Mucosa of stomach (tissue), 1 donor: ENCODE measurements around the gene CREBRF.
"Not testable (repeated sequence)": the region's sequence is repeated elsewhere in the genome, so short reads cannot be mapped to it uniquely, and the experiment has no call there.

Source experiments
- H3K27me3 ChIP-seq: one replicate; pipeline ENCODE4 v1.7.0; 2013; ENCODE audit warnings: mild to moderate bottlenecking, low read length; ENCODE audit not compliant: control insufficient read depth, insufficient read depth
- H3K36me3 ChIP-seq: one replicate; pipeline ENCODE4 v1.7.0; 2013; ENCODE audit warnings: low read length; ENCODE audit not compliant: control insufficient read depth, insufficient read depth
- H3K4me1 ChIP-seq: one replicate; pipeline ENCODE4 v1.7.0; 2013; ENCODE audit warnings: mild to moderate bottlenecking, low read length; ENCODE audit not compliant: control insufficient read depth, insufficient read depth
- H3K4me3 ChIP-seq: one replicate; pipeline ENCODE4 v1.7.0; 2013; ENCODE audit warnings: low read length
- H3K9ac ChIP-seq: one replicate; pipeline ENCODE4 v1.7.0; 2013; ENCODE audit warnings: mild to moderate bottlenecking, low read length, moderate library complexity
- H3K9me3 ChIP-seq: one replicate; pipeline ENCODE4 v1.7.0; 2013; ENCODE audit warnings: mild to moderate bottlenecking, low read length, moderate library complexity; ENCODE audit not compliant: control insufficient read depth
- donor health status: Pancreatic carcinoma.

Gene CREBRF

DNA sequence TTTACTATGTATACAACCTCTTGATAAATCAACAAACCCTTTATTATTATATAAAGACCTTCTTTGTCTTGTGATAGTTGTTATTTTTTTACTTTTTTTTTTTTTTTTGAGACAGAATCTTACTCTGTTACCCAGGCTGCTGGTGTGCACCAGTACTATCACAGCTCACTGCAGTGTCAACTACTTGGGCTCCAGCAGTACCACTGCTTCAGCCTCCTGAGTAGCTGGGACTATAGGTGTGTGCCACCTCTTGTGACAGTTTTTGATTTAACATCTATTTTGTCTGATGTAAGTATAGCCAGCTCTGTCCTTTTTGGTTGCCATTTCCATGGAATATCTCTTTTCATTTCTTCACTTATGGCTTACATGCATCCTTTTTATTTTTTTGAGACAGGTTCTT lies 42.6 kb downstream of the CREBRF start:
- peaks cover 4% of the 10 kb centered on the region for H3K4me1 ChIP-seq
- no peak overlapping the region for H3K9ac ChIP-seq

DNA sequence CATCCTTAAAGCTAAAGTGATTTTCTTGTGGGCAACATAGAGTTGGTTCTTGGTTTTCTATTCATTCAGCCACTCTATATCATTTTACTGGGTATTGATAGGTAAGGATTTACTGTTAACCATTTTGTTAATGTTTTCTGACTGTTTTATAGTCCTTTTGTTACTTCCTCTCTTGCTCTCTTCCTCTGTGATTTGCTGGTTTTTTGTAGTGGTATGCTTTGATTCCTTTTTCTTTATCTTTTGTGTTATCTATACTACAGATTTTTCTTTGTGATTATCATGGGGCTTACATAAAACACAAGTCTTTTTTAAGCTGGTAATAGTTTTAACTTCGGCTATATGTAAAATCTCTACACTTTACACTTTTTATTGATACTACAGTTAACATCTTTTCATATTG lies 43.3 kb downstream of the CREBRF start:
- no peaks in the 10 kb centered on the region for H3K9me3 ChIP-seq
- H3K27me3 ChIP-seq: no peaks in the 10 kb centered on the region
- peaks cover 1% of the 10 kb centered on the region for H3K4me1 ChIP-seq
- no peaks in the 10 kb centered on the region for H3K36me3 ChIP-seq
- no peak overlapping the region for H3K9ac ChIP-seq
- no peak overlapping the region for H3K4me3 ChIP-seq

More for the DNA sequence above, 42.6 kb downstream of the CREBRF start:
- no peak overlapping the region for H3K4me3 ChIP-seq
- no peaks in the 10 kb centered on the region for H3K9me3 ChIP-seq
- no peaks in the 10 kb centered on the region for H3K36me3 ChIP-seq
- H3K27me3 ChIP-seq: no peaks in the 10 kb centered on the region

DNA sequence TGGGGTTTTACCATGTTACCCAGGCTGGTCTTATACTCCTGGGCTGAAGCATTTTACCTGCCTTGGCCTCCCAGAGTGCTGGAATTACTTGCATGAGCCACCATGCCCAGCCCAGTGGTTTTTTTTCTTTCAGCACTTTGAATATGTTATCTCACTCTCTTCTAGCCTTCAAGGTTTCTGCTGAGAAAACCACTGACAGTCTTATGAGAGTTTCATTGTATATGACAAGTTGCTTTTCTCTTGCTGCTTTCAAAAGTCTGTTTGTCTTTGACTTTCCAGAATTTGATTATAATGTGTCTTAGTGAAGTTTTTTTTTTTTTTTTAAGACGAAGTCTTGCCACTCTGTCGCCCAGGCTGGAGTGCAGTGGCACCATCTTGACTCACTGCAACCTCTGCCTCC lies 45.1 kb downstream of the CREBRF start:
- Histone ChIP-seq H3K4me3 (no peak overlapping the region), H3K9ac (no peak overlapping the region), H3K36me3 (no peaks in the 10 kb centered on the region), H3K9me3 (no peaks in the 10 kb centered on the region), H3K4me1 (no peaks in the 10 kb centered on the region), H3K27me3 (no peaks in the 10 kb centered on the region)

DNA sequence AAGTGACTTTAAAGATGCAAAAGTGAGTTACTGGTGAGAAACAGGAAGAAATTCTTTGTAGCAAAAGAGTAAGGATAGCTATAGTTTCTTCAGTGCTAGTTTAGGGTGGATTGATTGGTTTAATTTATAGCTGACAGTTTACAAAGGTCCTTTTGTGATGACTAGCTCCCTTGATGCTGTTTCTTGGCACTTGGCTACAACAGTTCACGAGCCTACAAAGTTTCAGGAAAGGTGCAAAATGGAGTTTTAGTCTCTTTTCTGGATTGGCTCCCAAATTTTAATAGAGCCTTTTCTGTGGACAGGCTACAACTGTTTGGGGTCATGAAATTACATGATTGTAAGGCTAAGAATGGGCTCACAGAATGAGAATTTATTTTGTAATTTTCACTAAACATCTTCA lies 47.3 kb downstream of the CREBRF start:
- Histone ChIP-seq H3K36me3 (no peaks in the 10 kb centered on the region), H3K27me3 (no peaks in the 10 kb centered on the region), H3K9me3 (no peaks in the 10 kb centered on the region), H3K9ac (no peak overlapping the region), H3K4me1 (no peaks in the 10 kb centered on the region), H3K4me3 (no peak overlapping the region)

DNA sequence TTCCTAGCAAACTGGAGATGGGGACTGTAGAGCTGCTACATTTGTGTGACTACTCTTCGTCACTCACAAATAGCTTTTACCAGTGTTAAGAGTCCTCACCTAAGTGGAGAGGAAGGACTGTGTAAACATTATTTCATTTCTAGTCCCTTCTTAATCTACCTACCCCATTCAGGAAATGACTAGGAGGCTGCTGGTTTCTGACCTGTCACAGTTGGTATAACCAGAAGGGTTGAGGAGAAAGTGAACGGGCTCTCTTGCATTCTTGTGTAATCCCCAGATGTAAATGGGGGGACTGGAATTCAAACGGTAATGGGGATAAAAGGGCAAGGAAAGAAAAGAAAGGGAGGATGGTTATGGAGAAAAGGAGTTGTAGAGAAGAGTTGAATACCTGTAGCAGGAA lies 52.8 kb downstream of the CREBRF start:
- no peak overlapping the region for H3K9ac ChIP-seq
- H3K9me3 ChIP-seq: no peaks in the 10 kb centered on the region
- no peaks in the 10 kb centered on the region for H3K27me3 ChIP-seq
- H3K36me3 ChIP-seq: no peaks in the 10 kb centered on the region
- no peak overlapping the region for H3K4me3 ChIP-seq
- H3K4me1 ChIP-seq: no peaks in the 10 kb centered on the region

DNA sequence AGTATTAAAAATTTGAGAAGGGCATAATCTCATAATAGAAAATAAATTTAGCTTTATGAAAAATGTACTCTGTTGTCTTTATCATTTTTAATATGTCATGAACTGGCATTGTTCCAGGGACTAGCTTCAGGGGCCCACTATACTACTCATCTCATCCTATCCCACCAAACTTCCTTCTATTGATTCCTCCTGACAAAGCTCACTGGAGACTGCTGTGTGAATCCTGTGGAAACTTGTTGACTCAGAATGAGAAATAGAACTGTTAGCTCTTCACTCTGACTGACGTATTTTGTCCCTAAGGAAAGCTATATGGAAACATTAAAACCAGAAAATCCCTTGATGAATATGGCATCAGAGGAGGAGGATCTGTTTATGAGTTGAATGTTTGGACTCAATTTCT lies 58.4 kb downstream of the CREBRF start:
- H3K27me3 ChIP-seq: no peaks in the 10 kb centered on the region
- H3K9me3 ChIP-seq: no peaks in the 10 kb centered on the region
- H3K9ac ChIP-seq: no peak overlapping the region
- no peaks in the 10 kb centered on the region for H3K36me3 ChIP-seq
- no peak overlapping the region for H3K4me3 ChIP-seq
- H3K4me1 ChIP-seq: no peaks in the 10 kb centered on the region

DNA sequence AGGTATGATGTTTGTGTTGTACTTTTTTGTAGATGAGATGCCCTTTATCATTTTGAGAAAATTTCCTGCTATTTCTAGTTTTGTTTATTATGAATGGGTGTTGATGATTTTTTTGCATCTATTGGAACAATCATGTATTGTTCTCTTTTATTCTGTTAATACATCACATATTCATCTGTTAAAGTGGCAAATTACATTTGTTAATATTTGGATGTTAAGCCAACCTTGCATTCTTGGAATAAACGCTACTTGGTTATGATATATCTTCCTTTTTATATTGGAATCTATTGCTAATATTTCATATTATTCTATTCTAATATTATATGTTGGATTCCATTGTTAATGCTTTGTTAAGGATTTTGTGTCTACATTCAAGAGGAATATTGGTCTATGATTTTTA lies 63.6 kb downstream of the CREBRF start:
- Histone ChIP-seq H3K36me3 (no peaks in the 10 kb centered on the region), H3K27me3 (no peaks in the 10 kb centered on the region), H3K4me3 (no peak overlapping the region), H3K4me1 (no peaks in the 10 kb centered on the region), H3K9ac (no peak overlapping the region), H3K9me3 (no peaks in the 10 kb centered on the region)

DNA sequence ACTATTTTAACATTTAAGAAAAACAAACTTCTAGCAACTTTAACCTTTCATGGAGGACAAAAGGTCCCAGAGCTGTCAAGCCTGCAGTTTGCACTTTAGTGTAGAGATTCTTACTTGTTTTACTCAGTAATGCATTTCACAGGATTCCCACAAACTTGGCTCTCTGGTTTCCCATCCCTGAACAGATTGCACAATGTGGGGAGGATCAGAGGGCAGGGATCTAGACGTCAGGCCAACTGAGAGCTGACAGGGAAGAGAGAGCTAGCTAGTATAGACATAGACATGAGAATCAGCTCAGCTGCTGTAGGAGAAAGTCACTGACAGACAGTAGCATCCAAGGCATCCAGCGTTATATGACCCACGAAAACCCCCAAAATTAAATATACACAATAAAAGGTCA lies 67.3 kb downstream of the CREBRF start:
- Histone ChIP-seq H3K27me3 (no peaks in the 10 kb centered on the region), H3K9me3 (no peaks in the 10 kb centered on the region), H3K9ac (no peak overlapping the region), H3K36me3 (no peaks in the 10 kb centered on the region), H3K4me1 (no peaks in the 10 kb centered on the region), H3K4me3 (no peak overlapping the region)

DNA sequence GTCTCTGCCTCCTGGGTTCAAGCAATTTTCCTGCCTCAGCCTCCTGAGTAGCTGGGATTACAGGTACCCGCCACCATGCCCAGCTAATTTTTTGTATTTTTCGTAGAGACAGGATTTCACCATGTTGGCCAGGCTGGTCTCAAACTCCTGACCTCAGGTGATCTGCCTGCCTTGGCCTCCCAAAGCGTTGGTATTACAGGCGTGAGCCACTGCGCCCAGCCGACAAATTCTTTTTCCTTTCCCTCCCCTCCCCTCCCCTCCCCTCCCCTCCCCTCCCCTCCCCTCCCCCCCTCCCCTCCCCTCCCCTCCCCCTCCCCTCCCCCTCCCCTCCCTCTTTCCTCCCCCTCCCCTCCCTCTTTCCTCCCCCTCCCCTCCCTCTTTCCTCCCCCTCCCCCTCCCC lies 76.0 kb downstream of the CREBRF start:
- not testable (repeated sequence) for H3K9ac ChIP-seq, H3K9me3 ChIP-seq, H3K4me3 ChIP-seq, H3K27me3 ChIP-seq, H3K4me1 ChIP-seq, H3K36me3 ChIP-seq

DNA sequence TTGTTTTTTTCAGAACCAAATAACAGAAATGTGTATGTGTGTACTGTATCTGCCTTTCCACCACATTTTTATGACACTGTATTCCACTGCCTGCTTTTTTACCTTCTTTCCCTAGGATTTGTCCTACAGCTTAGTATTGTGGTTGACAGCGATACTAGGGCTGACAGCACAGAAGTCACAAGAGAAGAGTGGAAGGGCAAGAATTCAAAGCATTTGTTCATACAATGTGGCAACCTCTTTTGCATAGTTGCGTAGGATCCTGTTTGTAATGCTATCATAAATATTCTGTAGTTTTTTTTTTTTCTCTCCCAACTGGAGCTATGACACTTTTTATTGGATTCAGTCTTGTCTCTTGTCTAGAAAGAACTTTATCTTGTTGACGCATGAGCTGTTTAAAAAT lies 82.6 kb downstream of the CREBRF start:
- Histone ChIP-seq H3K9me3 (no peaks in the 10 kb centered on the region), H3K27me3 (no peaks in the 10 kb centered on the region), H3K4me3 (no peak overlapping the region), H3K9ac (no peak overlapping the region), H3K36me3 (no peaks in the 10 kb centered on the region), H3K4me1 (no peaks in the 10 kb centered on the region)

DNA sequence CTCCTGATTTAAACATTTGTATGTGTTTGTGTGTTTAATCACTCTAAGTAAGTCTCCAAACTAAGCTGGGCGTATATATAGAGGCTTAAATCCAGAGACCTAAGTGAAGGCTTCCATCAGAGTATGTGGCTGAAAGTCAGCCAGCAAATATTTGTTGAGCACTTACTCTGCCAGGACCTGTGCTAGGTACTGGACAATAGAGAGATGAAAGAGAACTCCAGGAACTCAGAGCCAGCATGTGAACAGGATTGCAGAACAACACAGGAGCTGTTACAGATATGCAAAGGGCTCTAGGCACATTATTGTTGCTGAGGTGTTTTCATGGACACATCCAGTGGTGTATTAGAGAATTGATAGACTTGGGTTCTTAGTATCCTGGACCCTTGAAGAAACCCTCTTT lies 83.5 kb downstream of the CREBRF start:
- Histone ChIP-seq H3K9ac (no peak overlapping the region), H3K4me1 (no peaks in the 10 kb centered on the region), H3K36me3 (no peaks in the 10 kb centered on the region), H3K9me3 (no peaks in the 10 kb centered on the region), H3K27me3 (no peaks in the 10 kb centered on the region), H3K4me3 (no peak overlapping the region)

DNA sequence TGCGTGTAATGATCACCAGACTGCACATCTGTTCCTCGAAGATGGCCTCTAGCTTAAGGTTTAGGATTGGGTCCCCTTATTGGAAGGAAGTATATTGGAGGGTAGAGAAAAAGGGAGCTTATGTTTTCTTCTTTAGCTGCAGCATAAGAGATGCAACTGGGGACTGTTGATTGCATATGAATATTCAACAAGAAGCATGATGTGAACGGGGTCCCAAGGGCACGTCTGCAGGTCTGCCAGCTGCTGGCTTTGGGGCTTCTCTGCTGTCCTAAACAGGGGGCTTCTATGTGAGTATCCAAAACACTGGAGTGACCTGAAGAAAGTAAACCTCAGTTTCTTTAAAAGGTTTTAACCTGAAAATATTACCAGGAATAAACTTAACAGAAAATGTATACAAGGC lies 84.6 kb downstream of the CREBRF start:
- Histone ChIP-seq H3K4me3 (no peak overlapping the region), H3K9ac (no peak overlapping the region), H3K4me1 (no peaks in the 10 kb centered on the region), H3K27me3 (no peaks in the 10 kb centered on the region), H3K36me3 (no peaks in the 10 kb centered on the region), H3K9me3 (no peaks in the 10 kb centered on the region)

DNA sequence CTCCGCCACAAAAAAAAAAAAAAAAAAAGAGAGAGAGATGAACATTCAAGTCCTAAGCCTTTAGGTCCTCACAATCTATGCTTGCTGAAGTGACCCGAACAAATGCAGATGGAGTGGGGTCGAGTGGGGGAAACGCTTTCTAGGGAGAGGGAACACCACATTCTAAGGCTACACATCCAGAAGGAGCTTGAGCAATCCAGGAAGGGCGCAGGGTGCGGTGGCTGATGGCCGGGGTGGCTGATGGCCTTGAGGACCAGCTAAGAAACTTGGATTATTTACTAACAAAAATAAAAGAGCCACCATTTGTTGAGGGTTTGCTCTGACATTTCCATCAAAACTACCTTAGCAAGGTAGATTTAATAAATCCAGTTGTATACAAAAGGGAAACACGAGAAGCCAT lies 87.4 kb downstream of the CREBRF start:
- no peak overlapping the region for H3K9ac ChIP-seq
- H3K36me3 ChIP-seq: no peaks in the 10 kb centered on the region
- no peak overlapping the region for H3K4me3 ChIP-seq
- H3K9me3 ChIP-seq: no peaks in the 10 kb centered on the region
- H3K4me1 ChIP-seq: no peaks in the 10 kb centered on the region
- H3K27me3 ChIP-seq: no peaks in the 10 kb centered on the region
